Measurements from ENCODE around the gene EHD2.
"Not testable (repeated sequence)": the region's sequence is repeated elsewhere in the genome, so short reads cannot be mapped to it uniquely, and the experiment has no call there.

EHD2 gene, protein sequence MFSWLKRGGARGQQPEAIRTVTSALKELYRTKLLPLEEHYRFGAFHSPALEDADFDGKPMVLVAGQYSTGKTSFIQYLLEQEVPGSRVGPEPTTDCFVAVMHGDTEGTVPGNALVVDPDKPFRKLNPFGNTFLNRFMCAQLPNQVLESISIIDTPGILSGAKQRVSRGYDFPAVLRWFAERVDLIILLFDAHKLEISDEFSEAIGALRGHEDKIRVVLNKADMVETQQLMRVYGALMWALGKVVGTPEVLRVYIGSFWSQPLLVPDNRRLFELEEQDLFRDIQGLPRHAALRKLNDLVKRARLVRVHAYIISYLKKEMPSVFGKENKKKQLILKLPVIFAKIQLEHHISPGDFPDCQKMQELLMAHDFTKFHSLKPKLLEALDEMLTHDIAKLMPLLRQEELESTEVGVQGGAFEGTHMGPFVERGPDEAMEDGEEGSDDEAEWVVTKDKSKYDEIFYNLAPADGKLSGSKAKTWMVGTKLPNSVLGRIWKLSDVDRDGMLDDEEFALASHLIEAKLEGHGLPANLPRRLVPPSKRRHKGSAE

GRCh38 chr19:47713046-47714021 lies at the start of gene EHD2:
Gene EHD2, plus strand, starts transcription at chr19:47713422. Its CDS starts 3,191 bp downstream, at chr19:47716613.
- peak; percentile 55 for DNase-seq

- no peak for DNase-seq
Observed at GRCh38 chr19:47663435-47663910, 49.7 kb upstream of the EHD2 start.

- no peak for DNase-seq
Observed at GRCh38 chr19:47663911-47664771, 49.1 kb upstream of the EHD2 start.

DNA sequence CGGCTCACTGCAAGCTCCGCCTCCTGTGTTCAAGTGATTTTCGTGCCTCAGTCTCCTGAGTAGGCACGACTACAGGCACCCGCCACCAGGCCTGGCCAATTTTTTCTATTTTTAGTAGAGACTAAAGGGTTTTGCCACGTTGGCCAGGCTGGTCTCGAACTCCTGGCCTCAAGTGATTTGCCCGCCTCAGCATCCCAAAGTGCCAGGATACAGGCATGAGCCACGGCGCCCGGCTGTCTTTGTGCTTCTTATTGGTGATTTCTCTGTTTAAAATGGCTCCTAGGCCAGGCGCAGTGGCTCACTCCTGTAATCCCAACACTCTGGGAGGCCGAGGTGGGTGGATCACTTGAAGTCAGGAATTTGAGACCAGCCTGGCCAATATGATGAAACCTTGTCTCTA lies 44.7 kb upstream of the EHD2 start:
- not testable (repeated sequence) for DNase-seq

- no peak for DNase-seq
Observed at GRCh38 chr19:47670736-47671135, 42.5 kb upstream of the EHD2 start.

- no peak for DNase-seq
Observed at GRCh38 chr19:47671499-47671898, 41.7 kb upstream of the EHD2 start.

- DNase-seq, result no peak
Observed at GRCh38 chr19:47673426-47673825, 39.8 kb upstream of the EHD2 start.

GRCh38 chr19:47674548-47674947 lies 38.7 kb upstream of the EHD2 start:
- no peak for DNase-seq

DNA sequence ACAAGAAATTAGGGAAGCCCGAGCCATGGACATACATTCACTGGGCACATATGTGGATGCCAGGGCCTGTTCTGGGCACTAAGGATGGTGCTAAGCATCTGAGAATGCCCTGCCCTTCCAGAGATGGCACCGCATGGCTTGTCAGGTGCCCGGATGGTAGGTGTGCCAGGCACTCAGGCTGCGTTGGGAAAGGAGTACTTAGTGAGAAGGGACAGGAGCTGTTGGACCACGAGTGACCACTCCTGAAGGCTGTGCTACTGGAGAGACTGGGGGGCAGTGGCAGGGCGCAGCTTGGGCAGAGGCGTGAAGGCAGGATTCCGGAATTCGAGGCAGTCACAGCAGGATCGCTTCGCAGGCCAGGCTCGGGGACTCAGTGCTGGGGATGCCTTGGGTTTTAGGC lies 38.0 kb upstream of the EHD2 start:
- DNase-seq, result no peak

- no peak for DNase-seq
Observed at GRCh38 chr19:47675859-47676258, 37.4 kb upstream of the EHD2 start.

GRCh38 chr19:47676811-47677210 lies 36.4 kb upstream of the EHD2 start:
- no peak for DNase-seq

DNA sequence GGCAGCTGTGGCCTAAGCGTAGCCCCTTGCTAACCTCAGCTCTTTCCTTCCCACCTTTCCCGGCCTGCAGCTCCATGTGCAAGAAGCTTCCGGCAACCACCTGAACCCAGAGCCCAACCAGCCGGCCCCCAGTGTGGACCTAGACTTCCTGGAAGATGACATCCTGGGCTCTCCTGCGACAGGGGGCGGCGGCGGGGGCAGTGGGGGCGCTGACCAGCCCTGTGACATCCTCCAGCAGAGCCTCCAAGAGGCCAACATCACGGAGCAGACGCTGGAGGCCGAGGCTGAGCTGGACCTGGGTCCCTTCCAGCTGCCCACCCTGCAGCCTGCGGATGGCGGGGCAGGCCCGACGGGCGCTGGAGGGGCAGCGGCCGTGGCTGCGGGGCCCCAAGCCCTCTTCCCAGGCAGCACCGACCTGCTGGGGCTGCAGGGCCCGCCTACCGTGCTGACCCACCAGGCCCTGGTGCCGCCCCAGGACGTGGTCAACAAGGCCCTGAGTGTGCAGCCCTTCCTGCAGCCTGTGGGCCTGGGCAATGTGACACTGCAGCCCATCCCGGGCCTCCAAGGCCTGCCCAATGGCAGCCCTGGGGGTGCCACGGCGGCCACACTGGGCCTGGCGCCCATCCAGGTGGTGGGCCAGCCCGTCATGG lies 33.8 kb upstream of the EHD2 start:
- no peak for DNase-seq

DNA sequence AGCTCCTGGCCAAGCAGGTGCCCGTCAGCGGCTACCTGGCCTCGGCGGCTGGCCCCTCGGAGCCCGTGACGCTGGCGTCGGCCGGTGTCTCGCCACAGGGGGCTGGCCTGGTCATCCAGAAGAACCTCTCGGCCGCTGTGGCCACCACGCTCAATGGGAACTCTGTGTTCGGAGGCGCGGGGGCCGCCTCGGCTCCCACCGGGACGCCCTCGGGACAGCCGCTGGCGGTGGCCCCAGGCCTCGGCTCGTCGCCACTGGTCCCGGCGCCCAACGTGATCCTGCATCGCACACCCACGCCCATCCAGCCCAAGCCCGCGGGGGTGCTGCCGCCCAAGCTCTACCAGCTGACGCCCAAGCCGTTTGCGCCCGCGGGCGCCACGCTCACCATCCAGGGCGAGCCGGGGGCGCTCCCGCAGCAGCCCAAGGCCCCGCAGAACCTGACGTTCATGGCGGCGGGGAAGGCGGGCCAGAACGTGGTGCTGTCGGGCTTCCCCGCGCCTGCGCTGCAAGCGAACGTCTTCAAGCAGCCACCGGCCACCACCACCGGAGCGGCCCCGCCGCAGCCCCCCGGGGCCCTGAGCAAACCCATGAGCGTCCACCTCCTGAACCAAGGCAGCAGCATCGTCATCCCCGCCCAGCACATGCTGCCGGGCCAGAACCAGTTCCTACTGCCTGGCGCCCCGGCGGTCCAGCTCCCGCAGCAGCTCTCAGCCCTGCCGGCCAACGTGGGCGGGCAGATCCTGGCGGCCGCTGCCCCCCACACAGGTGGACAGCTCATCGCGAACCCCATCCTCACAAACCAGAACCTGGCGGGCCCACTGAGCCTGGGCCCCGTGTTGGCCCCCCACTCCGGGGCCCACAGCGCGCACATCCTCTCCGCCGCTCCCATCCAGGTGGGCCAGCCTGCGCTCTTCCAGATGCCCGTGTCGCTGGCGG lies 33.0 kb upstream of the EHD2 start:
- no peak for DNase-seq

GRCh38 chr19:47680858-47681332 lies 32.3 kb upstream of the EHD2 start:
- DNase-seq, result no peak

- DNase-seq, result no peak
Observed at GRCh38 chr19:47681388-47681787, 31.8 kb upstream of the EHD2 start.

GRCh38 chr19:47681936-47682335 lies 31.3 kb upstream of the EHD2 start:
- no peak for DNase-seq

- no peak for DNase-seq
Observed at GRCh38 chr19:47682939-47683338, 30.3 kb upstream of the EHD2 start.

DNA sequence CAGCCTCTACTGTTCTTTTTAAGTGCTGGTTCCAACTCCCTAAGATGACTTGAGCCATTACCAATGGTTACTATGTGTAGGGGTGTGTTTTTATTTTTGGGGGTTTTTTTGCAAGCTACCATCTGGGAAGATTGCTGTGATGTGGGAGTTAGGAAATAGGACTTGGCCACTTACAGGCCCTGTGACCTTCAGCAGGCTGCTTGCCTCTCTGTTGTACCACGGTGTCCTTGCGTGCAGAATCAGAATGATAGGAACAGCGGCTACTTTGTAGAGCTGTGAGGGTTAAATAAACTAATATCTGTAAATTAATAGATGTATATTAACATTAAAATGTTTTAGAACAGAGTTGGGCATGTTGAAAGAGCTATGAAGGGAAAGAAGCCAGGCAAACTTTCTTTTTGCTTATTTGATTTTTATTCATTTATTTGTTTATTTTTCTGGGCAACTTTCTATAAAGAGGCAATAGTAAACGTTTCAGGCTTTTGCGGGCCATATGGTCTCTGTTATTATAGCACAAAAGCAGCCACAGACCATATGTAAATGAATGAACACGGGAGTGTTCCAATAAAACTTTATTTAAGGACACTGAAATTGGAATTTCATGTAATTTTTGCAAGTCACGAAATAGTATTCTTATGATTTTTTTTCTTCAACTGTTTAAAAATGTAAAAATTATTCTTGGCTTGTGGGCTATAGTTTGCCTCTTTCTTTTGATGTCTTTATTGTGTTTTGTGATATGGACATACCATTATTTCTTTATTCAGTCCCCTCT lies 26.4 kb upstream of the EHD2 start:
- DNase-seq, result no peak

- DNase-seq, result no peak
Observed at GRCh38 chr19:47687906-47688305, 25.3 kb upstream of the EHD2 start.

DNA sequence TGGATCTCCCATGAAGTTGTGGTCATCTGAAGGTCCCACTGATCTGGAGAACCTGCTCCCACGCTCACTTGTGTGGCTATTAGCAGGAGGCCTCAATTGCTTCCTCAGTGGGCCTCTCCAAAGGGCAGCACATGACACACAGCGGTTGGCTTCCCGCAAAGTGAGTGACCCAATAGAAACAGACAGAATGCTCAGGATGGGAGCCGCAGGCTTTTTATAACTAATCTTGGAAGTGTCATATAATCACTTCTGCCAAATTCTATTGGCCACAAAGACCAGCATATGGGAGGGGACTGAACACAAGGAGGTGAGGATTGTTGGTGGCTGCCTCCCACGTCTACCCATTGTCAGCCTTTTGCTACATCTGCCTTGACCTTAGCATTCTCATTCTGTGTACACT lies 22.1 kb upstream of the EHD2 start:
- no peak for DNase-seq

Data from CD4-positive, alpha-beta T cell treated with Interleukin-17A for 4 hours (primary cell).